Raji (cell line): Measurements from ENCODE around the gene LPAR5.

Source experiments
- POLR2A ChIP-seq: IDR thresholded peaks from 2 replicates; pipeline ENCODE4 v1.6.1; 2011; ENCODE audit warnings: low read depth, low read length, control low read depth; ENCODE audit not compliant: insufficient read depth

LPAR5 gene

GRCh38 chr12:6620137-6620884, 15.4 kb downstream of the LPAR5 start:
- no peak for TF ChIP-seq POLR2A

GRCh38 chr12:6618483-6619225, 17.1 kb downstream of the LPAR5 start:
- TF ChIP-seq POLR2A, result no peak

GRCh38 chr12:6615802-6616201, 20.0 kb downstream of the LPAR5 start:
- no peak for TF ChIP-seq POLR2A

DNA sequence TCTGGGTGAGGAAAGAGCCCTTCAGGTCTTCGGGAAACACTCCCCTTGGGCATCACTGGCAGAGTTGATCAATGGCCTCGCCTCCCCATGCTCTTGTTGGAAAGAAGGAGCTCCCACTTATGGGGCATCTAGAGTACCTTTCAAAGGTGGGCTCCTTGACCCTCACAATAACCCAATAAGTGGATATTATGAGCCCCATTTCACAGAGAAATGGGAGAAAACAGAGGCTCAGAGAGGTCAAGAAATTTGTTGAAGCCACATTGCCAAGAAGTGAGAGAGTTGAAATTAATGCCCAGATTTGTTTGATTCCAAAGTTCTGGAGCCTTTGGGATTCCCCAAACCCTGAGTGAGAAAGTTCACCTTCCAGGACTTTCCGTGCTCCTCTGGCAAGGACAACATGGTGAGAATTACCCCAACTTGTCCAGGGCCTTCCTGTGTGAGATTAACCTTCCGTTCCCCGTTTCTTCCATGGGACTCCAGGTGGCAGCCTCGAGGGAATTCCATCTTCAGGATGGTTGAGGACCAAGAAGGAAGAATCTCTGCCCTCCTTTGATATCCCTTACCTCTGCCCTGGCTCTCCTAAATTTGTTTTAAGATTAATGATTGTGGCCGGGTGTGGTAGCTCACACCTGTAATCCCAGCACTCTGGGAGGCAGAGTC, 21.1 kb downstream of the LPAR5 start:
- TF ChIP-seq POLR2A, result no peak

DNA sequence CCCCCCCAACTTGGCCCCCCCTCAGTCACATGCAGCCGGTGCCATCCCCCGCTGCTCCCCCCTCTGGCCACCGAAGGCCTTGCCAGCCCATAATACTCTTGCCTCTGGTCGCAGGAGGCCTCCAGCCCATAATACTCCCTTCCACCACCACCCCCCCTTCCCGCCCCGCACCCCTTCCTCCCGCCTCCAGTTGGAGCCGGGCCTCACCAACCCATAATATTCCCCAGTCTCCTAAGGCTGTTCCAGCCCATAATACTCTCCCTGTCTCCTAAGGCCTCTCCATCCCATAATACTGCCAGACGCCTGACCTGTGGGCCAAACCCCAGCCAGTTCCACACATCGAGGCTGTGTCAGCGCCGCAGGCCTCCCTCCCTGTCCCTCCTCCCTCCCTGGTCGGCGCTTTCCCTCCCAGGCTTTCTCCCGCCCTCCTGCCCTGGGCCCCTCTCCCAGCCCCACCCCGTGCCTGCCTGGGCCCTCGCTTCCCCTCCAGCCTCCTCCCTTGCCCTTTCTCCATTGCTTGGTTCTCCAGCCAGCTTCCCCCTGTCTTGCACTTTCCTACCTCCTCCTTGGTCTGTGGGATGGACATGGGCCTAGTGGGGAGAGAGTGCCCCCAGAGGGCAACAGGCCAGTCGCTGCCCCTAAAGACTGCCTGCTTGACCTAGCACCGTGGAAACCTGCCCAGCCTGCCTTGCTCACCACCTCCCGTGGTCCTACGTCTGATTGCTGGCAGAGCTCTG, 21.8 kb downstream of the LPAR5 start:
- no peak for TF ChIP-seq POLR2A

GRCh38 chr12:6613015-6613775, 22.6 kb downstream of the LPAR5 start:
- TF ChIP-seq POLR2A, result no peak

- no peak for TF ChIP-seq POLR2A
Measured at GRCh38 chr12:6612652-6613014, 23.1 kb downstream of the LPAR5 start.

DNA sequence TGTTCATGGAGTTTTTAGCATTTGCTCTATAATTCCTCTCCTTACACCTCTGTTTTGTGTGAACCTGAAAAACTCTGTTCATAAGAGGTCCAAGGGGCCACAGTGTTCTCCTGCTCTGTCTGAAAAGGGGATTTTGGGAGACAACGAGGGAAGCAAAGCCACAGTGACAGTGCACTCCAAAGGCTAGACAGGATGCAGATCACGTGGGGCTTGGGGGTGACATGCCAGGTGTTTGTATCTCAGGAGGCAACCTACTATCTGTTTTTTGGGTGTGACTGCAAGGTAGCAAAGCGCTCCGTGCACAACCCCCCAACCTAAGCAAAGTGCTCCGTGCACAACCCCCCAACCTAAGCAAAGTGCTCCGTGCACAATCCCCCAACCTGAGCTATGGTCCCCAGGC, 23.5 kb downstream of the LPAR5 start:
- TF ChIP-seq POLR2A, result no peak

- no peak for TF ChIP-seq POLR2A
Measured at GRCh38 chr12:6608592-6609281, 27.0 kb downstream of the LPAR5 start.

- TF ChIP-seq POLR2A, result no peak
Measured at GRCh38 chr12:6607751-6608591, 27.8 kb downstream of the LPAR5 start.

DNA sequence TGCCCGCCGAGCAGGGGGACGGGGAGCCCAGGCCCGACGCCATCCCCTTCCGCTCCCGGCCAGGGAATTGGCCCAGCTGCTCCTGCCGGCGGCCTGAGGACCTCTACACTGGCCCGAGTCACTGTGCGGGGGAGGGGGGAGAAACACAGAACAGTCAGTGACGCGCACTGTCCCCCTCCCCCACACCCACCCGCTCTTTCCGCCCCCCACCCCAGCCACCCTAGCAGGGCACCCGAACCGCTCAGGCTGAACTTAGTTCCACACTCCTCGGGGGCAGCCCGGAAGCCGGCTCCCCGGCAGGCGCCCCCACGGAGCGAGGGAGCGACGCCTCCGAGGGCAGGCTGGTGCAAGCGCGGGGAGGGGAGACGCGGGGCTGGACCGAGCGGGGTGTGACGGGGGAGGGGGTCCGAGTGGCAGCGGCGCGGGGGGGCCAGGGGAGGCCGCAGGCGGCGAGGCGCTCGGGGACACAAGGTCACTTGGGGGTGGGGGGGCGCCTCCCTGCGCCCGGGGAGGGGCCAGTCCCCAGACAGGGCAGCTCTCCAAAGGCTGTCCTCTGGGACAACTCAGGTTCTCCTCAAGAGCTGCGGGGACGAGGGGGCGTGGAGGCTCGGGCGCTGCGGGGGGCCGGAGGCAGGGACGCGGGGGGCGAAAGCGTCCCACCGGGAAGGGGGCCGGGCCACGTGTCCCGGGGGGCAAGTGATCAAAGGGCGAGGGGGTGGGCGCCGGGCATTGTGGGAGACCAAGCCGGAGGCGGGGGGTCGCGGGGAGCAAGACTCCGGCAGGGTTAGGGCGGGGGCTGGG, 29.2 kb downstream of the LPAR5 start:
- no peak for TF ChIP-seq POLR2A
